H1 (cell line): Measurements from ENCODE around the gene E2F8. TPM values are rescaled to one million over a fixed set of nuclear protein-coding genes. Genes with fewer than 3 reads are reported as not detected.

Experiments used
- JUN ChIP-seq: IDR thresholded peaks from 2 replicates; pipeline ENCODE4 v1.6.1; 2011; ENCODE audit warnings: low read depth, mild to moderate bottlenecking, improper control_type of control experiment, low read length
- KDM4A ChIP-seq: IDR thresholded peaks from one replicate; pipeline ENCODE4 v1.7.1; 2012; ENCODE audit warnings: low read depth, mild to moderate bottlenecking, moderate library complexity, low read length, inconsistent platforms; ENCODE audit not compliant: severe bottlenecking
- POLR2AphosphoS5 ChIP-seq: IDR thresholded peaks from 2 replicates; pipeline ENCODE4 v1.6.1; 2011; ENCODE audit warnings: low read depth, low read length
- POU5F1 ChIP-seq: IDR thresholded peaks from 2 replicates; pipeline ENCODE4 v1.6.1; 2011; ENCODE audit warnings: low read depth, mild to moderate bottlenecking, low read length, moderate library complexity
- SP2 ChIP-seq: IDR thresholded peaks from 2 replicates; pipeline ENCODE4 v1.6.1; 2012; ENCODE audit warnings: mild to moderate bottlenecking, low read length, inconsistent platforms
- SP4 ChIP-seq: IDR thresholded peaks from 2 replicates; pipeline ENCODE4 v1.6.1; 2012; ENCODE audit warnings: low read length, inconsistent platforms
- polyA plus RNA-seq, 7 experiments: library from polyadenylated mRNA; depleted of rRNA in 3 of 7; stranded (reverse) in 5 of 7; unstranded in 2 of 7; fragments of >200 nt in 5 of 7; fragments of 200-250 nt in 2 of 7; gene quantifications; 1 replicate in 5 of 7; 2 replicates in 1 of 7; 4 replicates in 1 of 7; pipeline versions ENCODE4 v1.2.1 to v1.2.3, GENCODE V29; 2011 to 2013; ENCODE audit warnings: missing spikeins in 2 of 7, mixed read lengths in 2 of 7
- total RNA-seq: library from RNA; stranded (reverse); fragmentation: NEBNext Ultra II Directional; extraction: Animal tissue kit (Norgen Biotek cat#: 25700); gene quantifications from 2 replicates; pipeline ENCODE4 v1.2.1, GENCODE V29; 2021
- TF ChIP-seq, protein P1 (sequence below): fragments of 300-600 bp; sonication (generic); IDR thresholded peaks from 2 replicates; pipeline ENCODE4 v1.7.1; 2012; ENCODE audit warnings: low read length, moderate library complexity, mild to moderate bottlenecking, inconsistent platforms; ENCODE audit not compliant: insufficient replicate concordance
- TF ChIP-seq, protein P2 (sequence below): IDR thresholded peaks from 2 replicates; pipeline ENCODE4 v1.6.1; 2012; ENCODE audit warnings: low read length, inconsistent platforms

E2F8 gene
- total and polyA plus RNA-seq, 2 of the 8 experiments (the other 6 are each of a cell fraction or from before 2014, with no cell fraction given), result 5.4 to 11.4 TPM

DNA sequence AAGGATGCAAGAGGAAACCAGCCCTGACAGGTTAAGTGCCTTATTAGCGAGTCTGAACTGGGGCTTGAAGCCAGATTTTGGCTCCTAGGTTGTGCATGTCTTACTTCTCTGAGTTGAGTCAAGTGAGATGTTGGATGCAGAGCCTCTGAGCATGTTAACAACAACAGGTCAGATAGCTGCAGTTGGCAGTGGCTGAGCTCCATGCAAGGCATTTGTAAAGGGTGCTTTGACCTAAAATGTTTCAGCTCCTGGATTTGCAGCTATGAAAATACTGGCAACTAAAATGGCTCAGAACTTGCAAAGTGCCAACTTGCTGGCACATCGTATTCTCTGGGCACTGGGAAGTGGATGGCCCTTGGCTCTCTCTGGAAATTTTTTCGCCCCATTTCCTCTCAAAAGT lies 22.5 kb downstream of the E2F8 start (continued):
- TF ChIP-seq, protein P1, sequence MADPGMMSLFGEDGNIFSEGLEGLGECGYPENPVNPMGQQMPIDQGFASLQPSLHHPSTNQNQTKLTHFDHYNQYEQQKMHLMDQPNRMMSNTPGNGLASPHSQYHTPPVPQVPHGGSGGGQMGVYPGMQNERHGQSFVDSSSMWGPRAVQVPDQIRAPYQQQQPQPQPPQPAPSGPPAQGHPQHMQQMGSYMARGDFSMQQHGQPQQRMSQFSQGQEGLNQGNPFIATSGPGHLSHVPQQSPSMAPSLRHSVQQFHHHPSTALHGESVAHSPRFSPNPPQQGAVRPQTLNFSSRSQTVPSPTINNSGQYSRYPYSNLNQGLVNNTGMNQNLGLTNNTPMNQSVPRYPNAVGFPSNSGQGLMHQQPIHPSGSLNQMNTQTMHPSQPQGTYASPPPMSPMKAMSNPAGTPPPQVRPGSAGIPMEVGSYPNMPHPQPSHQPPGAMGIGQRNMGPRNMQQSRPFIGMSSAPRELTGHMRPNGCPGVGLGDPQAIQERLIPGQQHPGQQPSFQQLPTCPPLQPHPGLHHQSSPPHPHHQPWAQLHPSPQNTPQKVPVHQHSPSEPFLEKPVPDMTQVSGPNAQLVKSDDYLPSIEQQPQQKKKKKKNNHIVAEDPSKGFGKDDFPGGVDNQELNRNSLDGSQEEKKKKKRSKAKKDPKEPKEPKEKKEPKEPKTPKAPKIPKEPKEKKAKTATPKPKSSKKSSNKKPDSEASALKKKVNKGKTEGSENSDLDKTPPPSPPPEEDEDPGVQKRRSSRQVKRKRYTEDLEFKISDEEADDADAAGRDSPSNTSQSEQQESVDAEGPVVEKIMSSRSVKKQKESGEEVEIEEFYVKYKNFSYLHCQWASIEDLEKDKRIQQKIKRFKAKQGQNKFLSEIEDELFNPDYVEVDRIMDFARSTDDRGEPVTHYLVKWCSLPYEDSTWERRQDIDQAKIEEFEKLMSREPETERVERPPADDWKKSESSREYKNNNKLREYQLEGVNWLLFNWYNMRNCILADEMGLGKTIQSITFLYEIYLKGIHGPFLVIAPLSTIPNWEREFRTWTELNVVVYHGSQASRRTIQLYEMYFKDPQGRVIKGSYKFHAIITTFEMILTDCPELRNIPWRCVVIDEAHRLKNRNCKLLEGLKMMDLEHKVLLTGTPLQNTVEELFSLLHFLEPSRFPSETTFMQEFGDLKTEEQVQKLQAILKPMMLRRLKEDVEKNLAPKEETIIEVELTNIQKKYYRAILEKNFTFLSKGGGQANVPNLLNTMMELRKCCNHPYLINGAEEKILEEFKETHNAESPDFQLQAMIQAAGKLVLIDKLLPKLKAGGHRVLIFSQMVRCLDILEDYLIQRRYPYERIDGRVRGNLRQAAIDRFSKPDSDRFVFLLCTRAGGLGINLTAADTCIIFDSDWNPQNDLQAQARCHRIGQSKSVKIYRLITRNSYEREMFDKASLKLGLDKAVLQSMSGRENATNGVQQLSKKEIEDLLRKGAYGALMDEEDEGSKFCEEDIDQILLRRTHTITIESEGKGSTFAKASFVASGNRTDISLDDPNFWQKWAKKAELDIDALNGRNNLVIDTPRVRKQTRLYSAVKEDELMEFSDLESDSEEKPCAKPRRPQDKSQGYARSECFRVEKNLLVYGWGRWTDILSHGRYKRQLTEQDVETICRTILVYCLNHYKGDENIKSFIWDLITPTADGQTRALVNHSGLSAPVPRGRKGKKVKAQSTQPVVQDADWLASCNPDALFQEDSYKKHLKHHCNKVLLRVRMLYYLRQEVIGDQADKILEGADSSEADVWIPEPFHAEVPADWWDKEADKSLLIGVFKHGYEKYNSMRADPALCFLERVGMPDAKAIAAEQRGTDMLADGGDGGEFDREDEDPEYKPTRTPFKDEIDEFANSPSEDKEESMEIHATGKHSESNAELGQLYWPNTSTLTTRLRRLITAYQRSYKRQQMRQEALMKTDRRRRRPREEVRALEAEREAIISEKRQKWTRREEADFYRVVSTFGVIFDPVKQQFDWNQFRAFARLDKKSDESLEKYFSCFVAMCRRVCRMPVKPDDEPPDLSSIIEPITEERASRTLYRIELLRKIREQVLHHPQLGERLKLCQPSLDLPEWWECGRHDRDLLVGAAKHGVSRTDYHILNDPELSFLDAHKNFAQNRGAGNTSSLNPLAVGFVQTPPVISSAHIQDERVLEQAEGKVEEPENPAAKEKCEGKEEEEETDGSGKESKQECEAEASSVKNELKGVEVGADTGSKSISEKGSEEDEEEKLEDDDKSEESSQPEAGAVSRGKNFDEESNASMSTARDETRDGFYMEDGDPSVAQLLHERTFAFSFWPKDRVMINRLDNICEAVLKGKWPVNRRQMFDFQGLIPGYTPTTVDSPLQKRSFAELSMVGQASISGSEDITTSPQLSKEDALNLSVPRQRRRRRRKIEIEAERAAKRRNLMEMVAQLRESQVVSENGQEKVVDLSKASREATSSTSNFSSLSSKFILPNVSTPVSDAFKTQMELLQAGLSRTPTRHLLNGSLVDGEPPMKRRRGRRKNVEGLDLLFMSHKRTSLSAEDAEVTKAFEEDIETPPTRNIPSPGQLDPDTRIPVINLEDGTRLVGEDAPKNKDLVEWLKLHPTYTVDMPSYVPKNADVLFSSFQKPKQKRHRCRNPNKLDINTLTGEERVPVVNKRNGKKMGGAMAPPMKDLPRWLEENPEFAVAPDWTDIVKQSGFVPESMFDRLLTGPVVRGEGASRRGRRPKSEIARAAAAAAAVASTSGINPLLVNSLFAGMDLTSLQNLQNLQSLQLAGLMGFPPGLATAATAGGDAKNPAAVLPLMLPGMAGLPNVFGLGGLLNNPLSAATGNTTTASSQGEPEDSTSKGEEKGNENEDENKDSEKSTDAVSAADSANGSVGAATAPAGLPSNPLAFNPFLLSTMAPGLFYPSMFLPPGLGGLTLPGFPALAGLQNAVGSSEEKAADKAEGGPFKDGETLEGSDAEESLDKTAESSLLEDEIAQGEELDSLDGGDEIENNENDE, result no peak
- TF ChIP-seq POU5F1 (no peak), SP2 (no peak), SP4 (no peak), POLR2AphosphoS5 (no peak), KDM4A (no peak), JUN (no peak)
- TF ChIP-seq, protein P2, sequence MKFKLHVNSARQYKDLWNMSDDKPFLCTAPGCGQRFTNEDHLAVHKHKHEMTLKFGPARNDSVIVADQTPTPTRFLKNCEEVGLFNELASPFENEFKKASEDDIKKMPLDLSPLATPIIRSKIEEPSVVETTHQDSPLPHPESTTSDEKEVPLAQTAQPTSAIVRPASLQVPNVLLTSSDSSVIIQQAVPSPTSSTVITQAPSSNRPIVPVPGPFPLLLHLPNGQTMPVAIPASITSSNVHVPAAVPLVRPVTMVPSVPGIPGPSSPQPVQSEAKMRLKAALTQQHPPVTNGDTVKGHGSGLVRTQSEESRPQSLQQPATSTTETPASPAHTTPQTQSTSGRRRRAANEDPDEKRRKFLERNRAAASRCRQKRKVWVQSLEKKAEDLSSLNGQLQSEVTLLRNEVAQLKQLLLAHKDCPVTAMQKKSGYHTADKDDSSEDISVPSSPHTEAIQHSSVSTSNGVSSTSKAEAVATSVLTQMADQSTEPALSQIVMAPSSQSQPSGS, result no peak
